ENCODE data around the gene TPM2.
"Not testable (repeated sequence)": the region's sequence is repeated elsewhere in the genome, so short reads cannot be mapped to it uniquely, and the experiment has no call there.

GRCh38 chr9:35640431-35640830 is 49.3 kb downstream of the TPM2 start:
- not testable (repeated sequence) for TF ChIP-seq CTCF, POLR2A, EP300, POLR2AphosphoS5 (IDR thresholded peaks at IDR 0.05)

Data from stomach (tissue), 4 donors.